ENCODE measurements around the gene AMBP. TPM values are rescaled to one million over a fixed set of nuclear protein-coding genes. Genes with fewer than 3 reads are reported as not detected.

Gene AMBP
- total RNA-seq, 1 donor from 2014 or later: not detected

GRCh38 chr9:114088571-114089170 lies 10.6 kb upstream of the AMBP start:
- TF ChIP-seq, protein P1, sequence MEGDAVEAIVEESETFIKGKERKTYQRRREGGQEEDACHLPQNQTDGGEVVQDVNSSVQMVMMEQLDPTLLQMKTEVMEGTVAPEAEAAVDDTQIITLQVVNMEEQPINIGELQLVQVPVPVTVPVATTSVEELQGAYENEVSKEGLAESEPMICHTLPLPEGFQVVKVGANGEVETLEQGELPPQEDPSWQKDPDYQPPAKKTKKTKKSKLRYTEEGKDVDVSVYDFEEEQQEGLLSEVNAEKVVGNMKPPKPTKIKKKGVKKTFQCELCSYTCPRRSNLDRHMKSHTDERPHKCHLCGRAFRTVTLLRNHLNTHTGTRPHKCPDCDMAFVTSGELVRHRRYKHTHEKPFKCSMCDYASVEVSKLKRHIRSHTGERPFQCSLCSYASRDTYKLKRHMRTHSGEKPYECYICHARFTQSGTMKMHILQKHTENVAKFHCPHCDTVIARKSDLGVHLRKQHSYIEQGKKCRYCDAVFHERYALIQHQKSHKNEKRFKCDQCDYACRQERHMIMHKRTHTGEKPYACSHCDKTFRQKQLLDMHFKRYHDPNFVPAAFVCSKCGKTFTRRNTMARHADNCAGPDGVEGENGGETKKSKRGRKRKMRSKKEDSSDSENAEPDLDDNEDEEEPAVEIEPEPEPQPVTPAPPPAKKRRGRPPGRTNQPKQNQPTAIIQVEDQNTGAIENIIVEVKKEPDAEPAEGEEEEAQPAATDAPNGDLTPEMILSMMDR (IDR thresholded peaks at IDR 0.05): no peak
- no peaks in the 10 kb centered on the region for H3K36me3 Mint-ChIP-seq (ENCODE audit: low read depth)
- no peak overlapping the region for H3K4me3 Mint-ChIP-seq (ENCODE audit: unreplicated experiment)
- DNase-seq (ENCODE audit: low spot score): peak; percentile 60
- H3K4me1 Mint-ChIP-seq (ENCODE audit: low read depth): no peaks in the 10 kb centered on the region
- no peaks in the 10 kb centered on the region for H3K9me3 Mint-ChIP-seq (ENCODE audit: low read depth)
- no peak overlapping the region for H3K27ac Mint-ChIP-seq (ENCODE audit: unreplicated experiment)
- H3K27me3 Mint-ChIP-seq (ENCODE audit: low read depth): peaks cover 8% of the 10 kb centered on the region

- TF ChIP-seq, protein P1 (IDR thresholded peaks at IDR 0.05): no peak
- no peaks in the 10 kb centered on the region for H3K36me3 Mint-ChIP-seq (ENCODE audit: low read depth)
- DNase-seq (ENCODE audit: low spot score): peak; percentile 60
- H3K9me3 Mint-ChIP-seq (ENCODE audit: low read depth): no peaks in the 10 kb centered on the region
- peaks cover 8% of the 10 kb centered on the region for H3K27me3 Mint-ChIP-seq (ENCODE audit: low read depth)
- H3K4me3 Mint-ChIP-seq (ENCODE audit: unreplicated experiment): no peak overlapping the region
- peaks cover under 1% of the 10 kb centered on the region for H3K4me1 Mint-ChIP-seq (ENCODE audit: low read depth)
- H3K27ac Mint-ChIP-seq (ENCODE audit: unreplicated experiment): no peak overlapping the region
These were observed 9.6 kb upstream of the AMBP start for GRCh38 chr9:114087721-114088120.

GRCh38 chr9:114086607-114087006 lies 8.5 kb upstream of the AMBP start:
- H3K9me3 Mint-ChIP-seq (ENCODE audit: low read depth): no peaks in the 10 kb centered on the region
- peaks cover 4% of the 10 kb centered on the region for H3K4me1 Mint-ChIP-seq (ENCODE audit: low read depth)
- no peak overlapping the region for H3K4me3 Mint-ChIP-seq (ENCODE audit: unreplicated experiment)
- no peaks in the 10 kb centered on the region for H3K36me3 Mint-ChIP-seq (ENCODE audit: low read depth)
- no peak overlapping the region for H3K27ac Mint-ChIP-seq (ENCODE audit: unreplicated experiment)
- peaks cover 8% of the 10 kb centered on the region for H3K27me3 Mint-ChIP-seq (ENCODE audit: low read depth)
- DNase-seq (ENCODE audit: low spot score): peak; percentile 15
- TF ChIP-seq, protein P1 (IDR thresholded peaks at IDR 0.05): no peak

- Mint-ChIP-seq H3K27ac (ENCODE audit: unreplicated experiment) (no peak overlapping the region), H3K4me1 (ENCODE audit: low read depth) (peaks cover 4% of the 10 kb centered on the region), H3K27me3 (ENCODE audit: low read depth) (peaks cover 8% of the 10 kb centered on the region), H3K9me3 (ENCODE audit: low read depth) (no peaks in the 10 kb centered on the region), H3K4me3 (ENCODE audit: unreplicated experiment) (no peak overlapping the region), H3K36me3 (ENCODE audit: low read depth) (no peaks in the 10 kb centered on the region)
- DNase-seq (ENCODE audit: low spot score): peak; percentile 67
- TF ChIP-seq, protein P1 (IDR thresholded peaks at IDR 0.05): no peak
These were observed 7.9 kb upstream of the AMBP start for GRCh38 chr9:114086009-114086408.

GRCh38 chr9:114085387-114085789 lies 7.3 kb upstream of the AMBP start:
- no peaks in the 10 kb centered on the region for H3K36me3 Mint-ChIP-seq (ENCODE audit: low read depth)
- no peaks in the 10 kb centered on the region for H3K9me3 Mint-ChIP-seq (ENCODE audit: low read depth)
- no peak overlapping the region for H3K27ac Mint-ChIP-seq (ENCODE audit: unreplicated experiment)
- no peak for DNase-seq (ENCODE audit: low spot score)
- TF ChIP-seq, protein P1 (IDR thresholded peaks at IDR 0.05): no peak
- H3K27me3 Mint-ChIP-seq (ENCODE audit: low read depth): peaks cover 7% of the 10 kb centered on the region
- peaks cover 4% of the 10 kb centered on the region for H3K4me1 Mint-ChIP-seq (ENCODE audit: low read depth)
- no peak overlapping the region for H3K4me3 Mint-ChIP-seq (ENCODE audit: unreplicated experiment)
